Chondrocyte (in vitro differentiated cells): ENCODE results near the gene SSU72. TPM values are rescaled to one million over a fixed set of nuclear protein-coding genes. Genes with fewer than 3 reads are reported as not detected.
"Not testable (repeated sequence)": the region's sequence is repeated elsewhere in the genome, so short reads cannot be mapped to it uniquely, and the experiment has no call there.

Experiments used
- DNase-seq: peaks from one replicate; pipeline ENCODE4 v3.0.0; 2021; ENCODE audit warnings: mixed read lengths, low spot score
- H3K27ac Mint-ChIP-seq: one replicate; pipeline ENCODE4 v1.8.0; 2021; ENCODE audit warnings: mild to moderate bottlenecking, moderate library complexity, mixed read lengths; ENCODE audit not compliant: unreplicated experiment
- H3K27me3 Mint-ChIP-seq: 2 replicates; pipeline ENCODE4 v1.8.0; 2021; ENCODE audit warnings: low read depth, mixed read lengths
- H3K36me3 Mint-ChIP-seq: 2 replicates; pipeline ENCODE4 v1.8.0; 2021; ENCODE audit warnings: low read depth, mixed read lengths
- H3K4me1 Mint-ChIP-seq: 2 replicates; pipeline ENCODE4 v1.8.0; 2021; ENCODE audit warnings: low read depth, mild to moderate bottlenecking, mixed read lengths
- H3K4me3 Mint-ChIP-seq: one replicate; pipeline ENCODE4 v1.8.0; 2021; ENCODE audit warnings: mild to moderate bottlenecking, moderate library complexity, mixed read lengths; ENCODE audit not compliant: unreplicated experiment
- H3K9me3 Mint-ChIP-seq: 2 replicates; pipeline ENCODE4 v1.8.0; 2021; ENCODE audit warnings: low read depth, mixed read lengths
- total RNA-seq: library from RNA; stranded (reverse); gene quantifications from 3 replicates; pipeline ENCODE4 v1.2.1, GENCODE V29; 2021
- TF ChIP-seq, protein P1 (sequence below): fragments of 200-600 bp; sonication (generic); IDR thresholded peaks from 2 replicates; pipeline ENCODE4 v1.5.0; 2021; ENCODE audit warnings: antibody characterized with exemption, mild to moderate bottlenecking, moderate library complexity

Gene SSU72
- total RNA-seq, 1 donor from 2014 or later, result 99.7 TPM

DNA sequence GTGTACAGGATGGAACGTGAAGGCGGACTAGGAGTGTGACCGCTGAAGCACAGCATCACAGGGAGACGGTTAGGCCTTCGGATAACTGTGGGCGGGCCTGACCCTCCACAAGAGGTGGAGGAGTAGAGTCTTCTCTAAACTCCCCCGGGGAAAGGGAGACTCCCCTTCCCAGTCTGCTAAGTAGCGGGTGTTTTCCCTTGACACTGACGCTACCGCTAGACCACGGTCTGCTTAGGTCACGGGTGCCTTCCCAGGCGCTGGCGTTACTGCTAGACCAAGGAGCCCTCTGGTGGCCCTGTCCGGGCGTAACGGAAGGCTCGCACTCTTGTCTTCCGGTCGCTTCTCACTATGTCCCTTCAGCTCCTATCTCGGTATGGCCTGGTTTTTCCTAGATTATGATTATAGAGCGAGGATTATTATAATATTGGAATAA lies 69.3 kb downstream of the SSU72 start:
- DNase-seq, H3K36me3 Mint-ChIP-seq, H3K4me1 Mint-ChIP-seq, H3K27me3 Mint-ChIP-seq, H3K9me3 Mint-ChIP-seq: not testable (repeated sequence)
- Mint-ChIP-seq H3K4me3 (peak overlapping the region; percentile 65), H3K27ac (peak overlapping the region; percentile 99)
- TF ChIP-seq, protein P1, sequence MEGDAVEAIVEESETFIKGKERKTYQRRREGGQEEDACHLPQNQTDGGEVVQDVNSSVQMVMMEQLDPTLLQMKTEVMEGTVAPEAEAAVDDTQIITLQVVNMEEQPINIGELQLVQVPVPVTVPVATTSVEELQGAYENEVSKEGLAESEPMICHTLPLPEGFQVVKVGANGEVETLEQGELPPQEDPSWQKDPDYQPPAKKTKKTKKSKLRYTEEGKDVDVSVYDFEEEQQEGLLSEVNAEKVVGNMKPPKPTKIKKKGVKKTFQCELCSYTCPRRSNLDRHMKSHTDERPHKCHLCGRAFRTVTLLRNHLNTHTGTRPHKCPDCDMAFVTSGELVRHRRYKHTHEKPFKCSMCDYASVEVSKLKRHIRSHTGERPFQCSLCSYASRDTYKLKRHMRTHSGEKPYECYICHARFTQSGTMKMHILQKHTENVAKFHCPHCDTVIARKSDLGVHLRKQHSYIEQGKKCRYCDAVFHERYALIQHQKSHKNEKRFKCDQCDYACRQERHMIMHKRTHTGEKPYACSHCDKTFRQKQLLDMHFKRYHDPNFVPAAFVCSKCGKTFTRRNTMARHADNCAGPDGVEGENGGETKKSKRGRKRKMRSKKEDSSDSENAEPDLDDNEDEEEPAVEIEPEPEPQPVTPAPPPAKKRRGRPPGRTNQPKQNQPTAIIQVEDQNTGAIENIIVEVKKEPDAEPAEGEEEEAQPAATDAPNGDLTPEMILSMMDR, result peak; percentile 62

DNA sequence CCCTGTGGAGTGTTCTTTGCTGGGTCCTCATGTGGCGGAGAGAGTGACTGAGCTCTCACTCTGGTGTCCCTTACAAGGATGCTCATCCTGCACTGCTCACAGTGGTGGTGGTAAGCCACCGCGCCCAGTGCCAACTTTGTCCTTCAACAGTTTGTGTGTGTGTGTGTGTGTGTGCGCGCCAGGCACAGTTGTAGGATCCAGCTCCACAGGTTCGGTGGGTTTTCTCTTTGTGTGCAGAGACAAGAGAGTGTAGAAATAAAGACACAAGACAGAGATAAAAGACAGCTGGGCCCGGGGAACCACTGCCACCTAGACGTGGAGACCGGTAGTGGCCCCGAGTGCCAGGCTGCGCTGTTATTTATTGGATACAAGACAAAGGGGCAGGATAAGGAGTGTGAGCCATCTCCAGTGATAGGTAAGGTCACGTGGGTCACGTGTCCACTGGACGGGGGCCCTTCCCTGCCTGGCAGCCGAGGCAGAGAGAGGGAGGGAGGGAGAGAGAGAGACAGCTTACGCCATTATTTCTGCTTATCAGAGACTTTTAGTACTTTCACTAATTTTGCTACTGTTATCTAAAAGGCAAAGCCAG lies 69.8 kb downstream of the SSU72 start:
- not testable (repeated sequence) for DNase-seq, H3K36me3 Mint-ChIP-seq, H3K9me3 Mint-ChIP-seq, H3K27me3 Mint-ChIP-seq, H3K4me1 Mint-ChIP-seq
- Mint-ChIP-seq H3K27ac (peak overlapping the region; percentile 99), H3K4me3 (peak overlapping the region; percentile 65)
- TF ChIP-seq, protein P1, result peak; percentile 78

DNA sequence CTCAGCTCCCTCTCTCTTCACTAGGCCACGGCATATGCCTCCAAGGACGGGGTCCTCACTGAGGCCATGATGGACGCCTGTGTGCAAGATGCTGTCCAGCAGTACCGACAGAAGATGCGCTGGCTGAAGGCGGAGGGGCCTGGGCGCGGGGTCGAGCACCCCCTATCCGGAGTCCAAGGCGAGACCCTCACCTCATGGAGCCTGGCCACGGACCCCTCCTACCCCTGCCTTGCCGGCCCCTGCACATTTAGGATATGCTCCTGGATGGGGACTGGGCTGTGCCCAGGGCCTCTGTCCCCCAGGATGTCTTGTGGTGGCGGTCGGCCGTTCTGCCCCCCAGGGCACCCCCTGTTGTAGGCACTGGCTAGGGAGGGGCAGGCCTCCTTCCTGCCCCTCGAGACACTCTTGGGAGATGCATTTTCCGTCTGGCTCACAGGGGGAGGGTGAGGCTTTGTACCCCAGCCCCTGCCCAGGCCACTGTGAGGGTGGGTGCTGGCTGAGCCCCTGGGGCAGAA lies 79.1 kb downstream of the SSU72 start:
- H3K36me3 Mint-ChIP-seq, result peaks cover 23% of the 10 kb centered on the region
- not testable (repeated sequence) for H3K27me3 Mint-ChIP-seq, H3K27ac Mint-ChIP-seq, DNase-seq, H3K4me3 Mint-ChIP-seq, H3K4me1 Mint-ChIP-seq, H3K9me3 Mint-ChIP-seq

DNA sequence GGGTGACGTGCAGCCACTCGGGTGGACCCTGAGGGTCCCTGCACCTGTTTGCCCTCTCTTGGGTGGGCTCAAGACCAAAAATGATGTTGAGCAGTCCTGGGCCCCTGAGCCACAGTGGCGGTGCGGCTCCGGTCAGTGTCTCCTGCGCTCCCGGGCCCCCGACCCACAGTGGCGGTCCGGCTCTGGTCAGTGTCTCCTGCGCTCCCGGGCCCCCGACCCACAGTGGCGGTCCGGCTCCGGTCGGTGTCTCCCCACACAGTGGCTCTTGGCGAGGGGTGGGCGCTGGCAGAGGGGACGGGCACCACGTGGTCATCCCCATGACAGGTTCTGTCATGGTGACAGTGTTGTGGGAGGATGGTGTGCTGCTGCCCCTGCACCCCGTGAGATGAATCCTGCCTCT lies 80.4 kb downstream of the SSU72 start:
- H3K36me3 Mint-ChIP-seq, result peaks cover 27% of the 10 kb centered on the region
- H3K27me3 Mint-ChIP-seq, H3K4me3 Mint-ChIP-seq, DNase-seq, H3K4me1 Mint-ChIP-seq, H3K27ac Mint-ChIP-seq, H3K9me3 Mint-ChIP-seq: not testable (repeated sequence)

Other genes with a start within 250 kb of the SSU72 start
- 0.28 to 0.68 TPM (median 0.37 TPM) in 3 replicates for gene TAS1R3, start 243.6 kb downstream of the SSU72 start, total RNA-seq
- 59.6 to 66.5 TPM (median 59.9 TPM) in 3 replicates for gene DVL1, start 225.4 kb downstream of the SSU72 start, total RNA-seq
- gene MXRA8, start 216.3 kb downstream of the SSU72 start, total RNA-seq, result 154 to 238 TPM (median 158 TPM) in 3 replicates
- 86.8 to 128 TPM (median 89.0 TPM) in 3 replicates for gene AURKAIP1, start 199.7 kb downstream of the SSU72 start, total RNA-seq
- gene CCNL2, start 175.5 kb downstream of the SSU72 start, total RNA-seq, result 153 to 176 TPM (median 161 TPM) in 3 replicates
- gene MRPL20, start 167.6 kb downstream of the SSU72 start, total RNA-seq, result 69.2 to 95.3 TPM (median 75.7 TPM) in 3 replicates
- not detected in 3 replicates for gene ANKRD65, start 153.6 kb downstream of the SSU72 start, total RNA-seq
- 12.5 to 27.2 TPM (median 24.3 TPM) in 3 replicates for gene VWA1, start 139.2 kb downstream of the SSU72 start, total RNA-seq
- 0.75 to 1.4 TPM (median 1.3 TPM) in 3 replicates for gene ATAD3C, start 125.2 kb downstream of the SSU72 start, total RNA-seq
- 24.3 to 31.9 TPM (median 24.7 TPM) in 3 replicates for gene ATAD3B, start 103.1 kb downstream of the SSU72 start, total RNA-seq
- 29.9 to 39.6 TPM (median 34.6 TPM) in 3 replicates for gene ATAD3A, start 62.7 kb downstream of the SSU72 start, total RNA-seq
- 3.6 to 6.1 TPM (median 5.8 TPM) in 3 replicates for gene TMEM240, start 34.2 kb downstream of the SSU72 start, total RNA-seq
- gene FNDC10, start 25.3 kb upstream of the SSU72 start, total RNA-seq, result 23.3 to 32.6 TPM (median 24.8 TPM) in 3 replicates
- 73.8 to 86.7 TPM (median 76.4 TPM) in 3 replicates for gene MIB2, start 40.6 kb upstream of the SSU72 start, total RNA-seq
- gene MMP23B, start 57.3 kb upstream of the SSU72 start, total RNA-seq, result 18.3 to 71.4 TPM (median 68.7 TPM) in 3 replicates
- gene CDK11B, start 84.1 kb upstream of the SSU72 start, total RNA-seq, result 21.1 to 24.2 TPM (median 21.8 TPM) in 3 replicates
- 50.9 to 52.2 TPM (median 51.6 TPM) in 3 replicates for gene SLC35E2B, start 117.9 kb upstream of the SSU72 start, total RNA-seq
- gene CDK11A, start 149.5 kb upstream of the SSU72 start, total RNA-seq, result 23.8 to 37.8 TPM (median 26.0 TPM) in 3 replicates
- 66.4 to 75.8 TPM (median 68.1 TPM) in 3 replicates for gene NADK, start 203.6 kb upstream of the SSU72 start, total RNA-seq